Measurements from ENCODE around the gene GARIN6.
"Not testable (repeated sequence)": the region's sequence is repeated elsewhere in the genome, so short reads cannot be mapped to it uniquely, and the experiment has no call there.

The GARIN6 gene

GRCh38 chr12:99618657-99619056 lies 28.9 kb upstream of the GARIN6 start:
- ChIA-PET CTCF (no interaction called here), POLR2A (no interaction called here)
- TF ChIP-seq BHLHE40 (IDR thresholded peaks at IDR 0.05; ENCODE audit: borderline replicate concordance) (no peak), SUZ12 (IDR thresholded peaks at IDR 0.05) (no peak), ARNT (IDR thresholded peaks at IDR 0.05) (no peak), FOXK2 (IDR thresholded peaks at IDR 0.05) (no peak), TARDBP (IDR thresholded peaks at IDR 0.05) (no peak)
- DNase-seq (ENCODE audit: extremely low spot score) = no peak

GRCh38 chr12:99619389-99620158 lies 28.0 kb upstream of the GARIN6 start:
- DNase-seq (ENCODE audit: extremely low spot score) = peak; percentile 30
- ChIA-PET CTCF (interaction anchor here (0.6 kb wide), 1 partner anchor 231 kb away, joined by 3 read pairs; no protein-coding TSS in a partner anchor), POLR2A (no interaction called here)
- no peak for TF ChIP-seq NFRKB (IDR thresholded peaks at IDR 0.05)
- TF ChIP-seq, protein P1, sequence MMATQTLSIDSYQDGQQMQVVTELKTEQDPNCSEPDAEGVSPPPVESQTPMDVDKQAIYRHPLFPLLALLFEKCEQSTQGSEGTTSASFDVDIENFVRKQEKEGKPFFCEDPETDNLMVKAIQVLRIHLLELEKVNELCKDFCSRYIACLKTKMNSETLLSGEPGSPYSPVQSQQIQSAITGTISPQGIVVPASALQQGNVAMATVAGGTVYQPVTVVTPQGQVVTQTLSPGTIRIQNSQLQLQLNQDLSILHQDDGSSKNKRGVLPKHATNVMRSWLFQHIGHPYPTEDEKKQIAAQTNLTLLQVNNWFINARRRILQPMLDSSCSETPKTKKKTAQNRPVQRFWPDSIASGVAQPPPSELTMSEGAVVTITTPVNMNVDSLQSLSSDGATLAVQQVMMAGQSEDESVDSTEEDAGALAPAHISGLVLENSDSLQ (IDR thresholded peaks at IDR 0.05) = no peak
- no peak for TF ChIP-seq BHLHE40 (IDR thresholded peaks at IDR 0.05; ENCODE audit: borderline replicate concordance)
- no peak for TF ChIP-seq SP1 (IDR thresholded peaks at IDR 0.05)
- no peak for TF ChIP-seq LEF1 (IDR thresholded peaks at IDR 0.05; ENCODE audit: borderline replicate concordance)
- TF ChIP-seq TARDBP (IDR thresholded peaks at IDR 0.05) = no peak
- no peak for TF ChIP-seq FOXA1 (IDR thresholded peaks at IDR 0.05)
- no peak for TF ChIP-seq FOXK2 (IDR thresholded peaks at IDR 0.05)
- no peak for TF ChIP-seq L3MBTL2 (conservative IDR thresholded peaks at IDR 0.05)
- TF ChIP-seq HDGF (IDR thresholded peaks at IDR 0.05; ENCODE audit: borderline replicate concordance) = no peak
- no peak for TF ChIP-seq SUZ12 (IDR thresholded peaks at IDR 0.05)

GRCh38 chr12:99620159-99620479 lies 27.4 kb upstream of the GARIN6 start:
- ChIA-PET CTCF (interaction anchor here (0.8 kb wide), 1 partner anchor 198 kb away, joined by 3 read pairs; no protein-coding TSS in a partner anchor), POLR2A (no interaction called here)
- TF ChIP-seq NFRKB (IDR thresholded peaks at IDR 0.05) = no peak
- no peak for TF ChIP-seq FOXM1 (IDR thresholded peaks at IDR 0.05; ENCODE audit: borderline replicate concordance)
- no peak for TF ChIP-seq TARDBP (IDR thresholded peaks at IDR 0.05)
- no peak for TF ChIP-seq LEF1 (IDR thresholded peaks at IDR 0.05; ENCODE audit: borderline replicate concordance)
- TF ChIP-seq L3MBTL2 (conservative IDR thresholded peaks at IDR 0.05) = no peak
- TF ChIP-seq ZNF384 (IDR thresholded peaks at IDR 0.05) = no peak
- TF ChIP-seq SP1 (IDR thresholded peaks at IDR 0.05) = no peak
- TF ChIP-seq ELF4 (IDR thresholded peaks at IDR 0.05) = no peak
- no peak for TF ChIP-seq FOXK2 (IDR thresholded peaks at IDR 0.05)
- no peak for TF ChIP-seq CTBP1 (IDR thresholded peaks at IDR 0.05; ENCODE audit: borderline replicate concordance)
- TF ChIP-seq ARNT (IDR thresholded peaks at IDR 0.05) = no peak
- TF ChIP-seq BHLHE40 (IDR thresholded peaks at IDR 0.05; ENCODE audit: borderline replicate concordance) = no peak
- TF ChIP-seq FOXA1 (IDR thresholded peaks at IDR 0.05) = no peak
- TF ChIP-seq, protein P1 (IDR thresholded peaks at IDR 0.05) = no peak
- no peak for TF ChIP-seq HDGF (IDR thresholded peaks at IDR 0.05; ENCODE audit: borderline replicate concordance)
- no peak for TF ChIP-seq SUZ12 (IDR thresholded peaks at IDR 0.05)
- DNase-seq (ENCODE audit: extremely low spot score) = no peak

DNA sequence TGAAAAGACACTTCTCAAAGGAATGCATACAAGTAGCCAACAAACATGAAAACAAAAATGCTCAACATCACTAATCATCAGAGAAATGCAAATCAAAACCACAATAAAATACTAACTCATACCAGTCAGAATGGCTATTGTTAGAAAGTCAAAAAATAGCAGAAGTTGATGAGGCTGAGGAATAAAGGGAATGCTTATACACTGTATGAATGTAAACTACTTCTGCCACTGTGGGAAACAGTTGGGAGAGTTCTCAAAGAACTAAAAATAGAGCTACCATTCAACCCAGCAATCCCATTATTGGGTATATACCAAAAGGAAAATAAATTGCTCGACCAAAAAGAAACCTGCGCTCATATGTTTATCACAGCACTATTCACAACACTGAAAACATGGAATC lies 23.0 kb upstream of the GARIN6 start:
- CTCF ChIA-PET = not testable (repeated sequence)

GRCh38 chr12:99627459-99627858 lies 20.1 kb upstream of the GARIN6 start:
- DNase-seq (ENCODE audit: extremely low spot score) = no peak
- no peak for TF ChIP-seq FOXK2 (IDR thresholded peaks at IDR 0.05)
- no peak for TF ChIP-seq NFRKB (IDR thresholded peaks at IDR 0.05)
- TF ChIP-seq ARNT (IDR thresholded peaks at IDR 0.05) = no peak
- TF ChIP-seq TARDBP (IDR thresholded peaks at IDR 0.05) = no peak
- TF ChIP-seq SUZ12 (IDR thresholded peaks at IDR 0.05) = no peak
- TF ChIP-seq, protein P1 (IDR thresholded peaks at IDR 0.05) = no peak
- ChIA-PET POLR2A (no interaction called here), CTCF (no interaction called here)

More for the DNA sequence above, 23.0 kb upstream of the GARIN6 start:
- DNase-seq (ENCODE audit: extremely low spot score); POLR2A ChIA-PET: not testable (repeated sequence)

GRCh38 chr12:99644629-99645028 lies 2.9 kb upstream of the GARIN6 start:
- ChIA-PET CTCF (no interaction called here), POLR2A (no interaction called here)
- DNase-seq (ENCODE audit: extremely low spot score) = no peak
- TF ChIP-seq HDGF (IDR thresholded peaks at IDR 0.05; ENCODE audit: borderline replicate concordance) (no peak), CTBP1 (IDR thresholded peaks at IDR 0.05; ENCODE audit: borderline replicate concordance) (no peak), L3MBTL2 (conservative IDR thresholded peaks at IDR 0.05) (no peak), ARNT (IDR thresholded peaks at IDR 0.05) (no peak), NFRKB (IDR thresholded peaks at IDR 0.05) (no peak)

DNA sequence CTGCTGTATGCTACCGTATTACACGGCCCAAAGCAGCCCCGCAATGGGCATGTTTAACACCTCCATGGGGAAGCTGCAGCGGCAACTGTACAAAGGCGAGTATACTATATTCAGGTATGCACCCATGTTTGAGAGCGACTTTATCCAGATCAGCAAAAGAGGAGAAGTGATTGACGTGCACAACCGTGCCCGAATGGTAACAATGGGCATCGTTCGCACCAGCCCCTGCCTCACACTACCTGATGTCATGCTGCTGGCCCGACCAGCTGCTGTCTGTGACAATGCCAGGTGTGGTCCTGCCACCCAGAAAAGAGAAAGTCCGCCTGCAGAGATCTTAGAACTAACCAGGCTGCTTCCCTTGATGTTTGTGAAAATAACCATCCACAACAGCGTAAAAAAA lies 630 bp downstream of the GARIN6 start:
- ChIA-PET CTCF (no interaction called here), POLR2A (no interaction called here)
- DNase-seq (ENCODE audit: extremely low spot score) = no peak
- no peak for TF ChIP-seq CTBP1 (IDR thresholded peaks at IDR 0.05; ENCODE audit: borderline replicate concordance)
- no peak for TF ChIP-seq ZNF384 (IDR thresholded peaks at IDR 0.05)
- no peak for TF ChIP-seq SP1 (IDR thresholded peaks at IDR 0.05)
- no peak for TF ChIP-seq SUZ12 (IDR thresholded peaks at IDR 0.05)
- TF ChIP-seq FOXM1 (IDR thresholded peaks at IDR 0.05; ENCODE audit: borderline replicate concordance) = no peak
- TF ChIP-seq TARDBP (IDR thresholded peaks at IDR 0.05) = no peak
- no peak for TF ChIP-seq NFRKB (IDR thresholded peaks at IDR 0.05)
- TF ChIP-seq ELF4 (IDR thresholded peaks at IDR 0.05) = no peak
- no peak for TF ChIP-seq FOXA1 (IDR thresholded peaks at IDR 0.05)

Measured in HEK293T (cell line).